HG03095 (cell line): ENCODE results near the gene OXGR1.
"Not testable (repeated sequence)": the region's sequence is repeated elsewhere in the genome, so short reads cannot be mapped to it uniquely, and the experiment has no call there.

Experiments used
- ATAC-seq: cut with Tn5 transposase; IDR thresholded peaks from one replicate; pipeline ENCODE4 v1.9.1; 2021; ENCODE audit warnings: moderate library complexity; ENCODE audit not compliant: unreplicated experiment

The OXGR1 gene

DNA sequence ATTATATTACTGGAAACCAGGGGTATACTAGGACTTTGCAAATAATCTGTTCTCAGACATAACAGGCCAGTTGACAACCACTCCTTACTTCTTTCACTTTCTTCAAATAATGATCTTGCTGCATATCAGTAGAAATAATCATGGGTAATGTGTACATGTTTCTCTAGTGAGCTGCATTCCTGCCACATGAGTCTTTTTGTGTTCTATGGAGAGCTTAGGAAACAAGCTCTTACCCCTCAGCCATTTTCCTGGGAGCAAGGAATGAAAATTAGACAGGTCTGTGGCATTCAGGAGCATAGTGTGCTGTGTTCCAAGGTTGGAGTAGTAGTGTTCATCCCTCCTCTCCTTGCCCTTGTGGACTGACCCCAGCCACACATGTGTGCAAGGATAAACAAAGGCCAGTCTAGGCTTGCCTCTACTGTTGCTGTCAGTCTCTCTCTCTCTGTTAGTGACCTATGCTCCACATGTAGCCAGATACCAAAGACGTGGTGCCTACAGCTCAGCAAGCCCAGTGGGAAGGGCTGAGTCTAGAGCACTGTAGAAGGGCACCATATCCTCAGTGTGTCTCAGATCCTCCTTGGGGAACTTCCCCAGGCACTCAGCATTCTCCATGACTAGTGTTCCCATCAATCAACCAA lies 11.5 kb upstream of the OXGR1 start:
- ATAC-seq = no peak

DNA sequence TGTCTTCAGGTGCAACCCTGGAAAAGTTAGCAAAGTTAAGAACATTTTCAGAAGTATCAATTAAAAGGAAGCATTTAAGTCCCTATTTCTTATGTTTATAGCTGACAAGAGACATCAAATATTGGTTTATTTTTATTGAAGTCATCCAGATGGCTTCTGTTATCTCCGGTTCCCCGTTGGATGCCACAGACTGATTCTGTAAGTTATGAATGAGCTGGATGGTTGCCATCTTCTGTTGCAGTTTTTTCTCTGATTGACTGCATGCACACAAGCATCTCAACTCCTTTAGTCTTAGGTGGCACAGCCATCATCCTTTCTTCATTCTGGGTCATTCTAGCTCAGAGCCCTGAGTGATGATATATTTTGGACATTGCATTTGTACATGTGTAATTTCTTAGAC lies 10.6 kb upstream of the OXGR1 start:
- ATAC-seq = no peak

DNA sequence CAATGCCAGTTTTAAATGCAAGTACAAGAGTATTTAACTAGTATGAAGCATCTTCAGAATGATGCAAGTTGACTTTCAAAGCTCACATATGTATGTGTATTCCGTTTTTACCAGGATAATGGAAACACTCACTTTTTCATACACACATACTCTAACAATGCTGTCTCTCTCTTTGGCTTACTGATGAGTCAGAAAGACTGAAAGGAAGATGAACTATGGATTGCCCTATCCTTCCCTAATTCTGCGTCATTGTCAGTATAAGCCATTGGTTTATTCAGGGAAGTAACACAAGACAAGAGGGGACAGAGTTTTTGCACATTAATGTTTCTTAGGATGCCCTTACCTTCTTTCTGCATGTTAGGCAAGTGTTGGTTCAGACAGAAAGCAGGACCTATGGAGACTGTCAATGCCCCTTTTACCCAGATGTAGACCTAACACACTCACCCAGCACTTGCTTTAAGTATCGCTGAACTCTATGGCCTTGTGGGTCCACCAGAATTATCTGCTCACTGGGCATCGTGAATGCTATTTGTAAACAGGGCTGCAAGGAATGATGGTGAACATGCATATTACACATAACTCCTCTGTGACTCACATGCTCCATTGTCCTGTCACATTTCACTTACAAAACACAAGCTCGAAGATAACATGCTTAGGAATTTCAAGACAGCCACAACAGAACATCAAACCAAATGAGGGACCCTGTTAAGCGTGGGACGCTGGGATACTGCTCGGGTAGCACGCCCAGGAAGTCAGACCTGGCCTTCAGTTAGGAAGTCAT lies 10.0 kb upstream of the OXGR1 start:
- ATAC-seq = no peak

DNA sequence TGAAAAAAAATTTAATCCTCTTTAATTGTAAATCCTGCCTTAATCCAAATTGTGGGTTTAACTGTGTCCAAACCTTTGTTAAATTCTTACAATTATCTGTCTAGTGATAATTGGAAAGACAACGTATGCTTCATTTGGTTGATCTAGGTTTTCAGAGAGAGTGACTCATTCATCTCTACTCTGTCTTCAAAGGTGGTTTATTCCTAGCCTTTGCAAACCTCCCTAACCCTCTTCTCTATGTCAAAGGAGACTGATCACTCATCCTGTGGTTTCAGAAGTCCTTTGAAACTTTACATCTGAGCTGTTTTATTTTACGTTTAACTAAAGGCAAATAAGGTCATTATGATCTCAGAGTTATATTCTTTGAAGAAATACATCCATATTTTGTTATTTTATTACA lies 8.8 kb upstream of the OXGR1 start:
- no peak for ATAC-seq

DNA sequence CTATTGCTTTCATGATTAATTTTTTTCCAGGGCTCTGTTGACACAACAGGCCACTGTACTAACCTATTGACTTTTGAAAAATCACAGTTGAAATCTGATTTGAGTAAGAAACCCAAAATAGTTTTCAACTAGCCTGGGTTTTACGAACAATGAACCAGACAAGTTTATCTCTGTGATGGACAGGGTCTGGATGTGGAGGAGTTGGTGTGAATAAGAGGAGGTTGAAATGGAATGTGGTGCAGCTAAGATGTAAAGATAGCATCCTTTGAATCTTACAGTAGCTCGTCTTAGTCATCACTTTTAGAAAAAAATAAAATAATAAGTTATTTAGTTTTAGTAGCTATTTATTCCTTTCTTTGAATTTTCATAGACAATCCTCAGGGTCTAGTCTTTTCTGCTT lies 8.3 kb upstream of the OXGR1 start:
- no peak for ATAC-seq

DNA sequence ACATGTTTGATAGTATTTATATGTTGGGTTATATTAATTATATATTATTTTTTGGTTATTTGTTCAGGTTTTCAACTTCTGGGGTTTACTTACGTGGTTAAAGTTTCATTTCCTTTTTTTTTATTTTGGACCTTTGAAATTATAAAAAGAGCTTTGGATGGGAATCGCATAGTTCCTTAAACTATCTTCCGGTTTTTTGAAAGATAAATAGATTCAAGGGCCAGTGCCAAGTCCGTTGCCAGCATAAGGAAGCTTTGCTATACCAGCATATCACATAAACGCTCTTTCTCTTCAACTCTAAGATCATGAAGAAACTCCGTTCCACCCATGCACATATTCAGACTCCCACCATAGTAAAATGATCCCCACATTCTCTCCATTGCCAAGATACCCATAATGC lies 7.4 kb upstream of the OXGR1 start:
- ATAC-seq = no peak

DNA sequence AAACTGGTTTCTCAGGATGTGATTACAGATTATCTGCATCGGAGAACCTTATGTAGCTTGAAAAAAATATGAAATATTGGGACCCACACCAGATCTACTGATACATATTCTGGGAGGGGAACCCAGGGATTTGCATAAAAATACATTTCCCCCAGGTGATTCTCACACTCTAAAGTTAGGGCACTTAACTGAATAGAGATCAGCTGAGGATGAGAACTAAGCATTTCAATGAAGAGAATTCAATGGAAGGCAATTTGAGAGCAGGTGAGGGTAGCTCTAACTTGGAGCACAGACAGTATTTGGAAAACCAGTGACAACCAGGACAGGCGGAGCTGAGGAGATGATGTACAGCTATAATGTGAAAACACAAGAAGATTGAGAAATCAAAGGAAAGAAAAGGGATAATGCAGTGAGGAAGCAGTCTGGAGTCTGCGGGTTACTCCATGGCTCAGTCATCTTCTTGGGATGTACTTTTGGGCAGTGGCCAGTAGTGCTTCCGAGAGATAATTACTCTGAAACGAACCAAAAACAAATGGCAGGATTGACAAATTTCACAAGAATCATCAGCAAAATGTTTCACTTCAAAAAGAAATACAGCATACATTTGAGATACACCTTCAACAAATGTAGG lies 6.1 kb upstream of the OXGR1 start:
- no peak for ATAC-seq

DNA sequence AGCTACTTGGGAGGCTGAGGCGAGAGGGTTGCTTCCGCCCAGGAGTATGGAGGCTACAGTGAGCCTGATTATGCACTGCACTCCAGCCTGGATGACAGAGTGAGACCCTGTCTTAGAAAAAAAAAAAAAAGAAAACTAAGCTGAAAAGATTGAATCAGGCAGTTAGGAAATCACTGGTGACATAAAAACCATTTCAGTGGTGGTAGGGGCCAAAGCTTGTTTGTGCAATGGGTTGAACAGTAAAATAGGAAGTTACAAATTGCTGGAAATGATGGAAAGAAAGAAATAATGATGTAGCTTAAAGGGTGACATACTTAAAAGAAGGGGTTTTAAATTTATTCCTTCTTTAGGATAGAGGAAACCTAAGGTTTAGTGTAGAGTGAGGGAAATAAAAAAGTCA lies 4.8 kb upstream of the OXGR1 start:
- no peak for ATAC-seq

DNA sequence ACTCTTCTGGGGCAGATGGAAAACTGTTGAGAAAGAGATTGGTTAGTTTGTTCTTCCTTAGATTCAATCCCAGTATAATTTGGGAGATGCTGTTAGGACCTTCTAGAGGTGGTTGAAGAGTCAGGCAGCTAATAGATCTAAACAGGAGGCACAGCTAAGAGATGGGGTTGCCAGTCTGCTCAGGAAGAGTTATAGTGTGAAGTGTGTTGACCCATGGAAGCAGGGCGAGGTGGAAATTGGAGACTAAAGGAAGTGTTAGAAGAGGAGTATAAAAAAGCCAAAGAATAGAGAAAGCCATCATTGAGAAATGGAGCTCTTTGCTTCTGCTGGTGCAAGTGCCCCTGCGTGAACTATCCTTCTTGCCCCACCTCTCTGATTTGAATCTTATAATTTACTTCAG lies 3.8 kb upstream of the OXGR1 start:
- ATAC-seq = no peak

DNA sequence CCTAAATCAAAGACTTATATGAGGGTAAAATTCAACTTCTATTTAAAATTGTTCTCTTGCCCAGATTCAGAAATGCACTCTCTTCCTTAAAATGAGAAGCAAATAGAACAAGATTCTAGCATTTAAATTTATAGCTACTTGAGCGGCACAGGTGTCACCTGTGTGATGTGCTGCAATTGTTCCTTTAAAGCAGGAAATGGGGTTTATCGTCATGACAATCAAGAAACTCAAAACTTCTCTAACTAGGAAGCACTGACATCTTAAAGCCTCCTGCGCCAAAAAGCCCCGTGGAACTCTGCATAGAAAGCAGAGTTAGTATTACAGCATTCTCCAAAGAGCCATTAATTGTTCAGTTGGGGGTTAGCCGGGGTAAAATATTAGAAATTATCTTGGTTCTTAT lies 2.6 kb upstream of the OXGR1 start:
- ATAC-seq = no peak

DNA sequence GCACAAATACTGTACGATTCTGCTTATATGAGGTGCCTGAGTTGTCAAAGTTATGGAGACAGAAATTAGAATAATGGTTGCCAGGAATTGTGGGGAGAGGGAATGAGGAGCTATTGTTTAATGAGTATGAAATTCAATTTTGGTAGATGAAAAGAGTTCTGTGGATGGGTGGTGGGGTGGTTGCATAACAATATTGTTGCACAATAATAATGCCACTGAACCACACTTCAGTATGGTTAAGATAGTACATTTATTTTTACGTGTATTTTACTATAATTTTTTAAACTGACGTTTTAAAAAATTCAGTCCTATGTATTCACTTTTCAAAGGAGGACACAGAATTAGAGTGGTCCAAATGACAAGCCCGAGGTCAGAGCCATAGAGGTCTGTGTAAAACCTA lies 1.8 kb upstream of the OXGR1 start:
- no peak for ATAC-seq

DNA sequence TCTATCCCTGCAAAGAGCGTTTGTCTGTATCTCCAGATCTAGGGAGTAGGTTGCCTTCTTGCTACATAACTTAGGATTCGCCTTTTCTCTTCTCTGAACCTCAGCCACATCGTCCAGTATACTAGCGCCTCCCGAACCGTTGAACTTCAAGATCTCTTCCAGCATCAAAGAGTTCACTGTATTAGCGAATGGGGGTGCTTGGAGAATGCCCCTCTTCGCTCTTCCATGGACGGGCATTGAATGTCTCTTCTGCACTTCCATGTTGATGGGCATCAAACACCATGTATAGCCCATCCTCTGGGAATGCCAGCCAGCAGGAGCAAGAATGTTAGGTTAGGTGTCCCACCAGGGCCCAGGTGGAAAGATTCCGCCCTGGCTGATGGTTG lies 575 bp upstream of the OXGR1 start:
- no peak for ATAC-seq

DNA sequence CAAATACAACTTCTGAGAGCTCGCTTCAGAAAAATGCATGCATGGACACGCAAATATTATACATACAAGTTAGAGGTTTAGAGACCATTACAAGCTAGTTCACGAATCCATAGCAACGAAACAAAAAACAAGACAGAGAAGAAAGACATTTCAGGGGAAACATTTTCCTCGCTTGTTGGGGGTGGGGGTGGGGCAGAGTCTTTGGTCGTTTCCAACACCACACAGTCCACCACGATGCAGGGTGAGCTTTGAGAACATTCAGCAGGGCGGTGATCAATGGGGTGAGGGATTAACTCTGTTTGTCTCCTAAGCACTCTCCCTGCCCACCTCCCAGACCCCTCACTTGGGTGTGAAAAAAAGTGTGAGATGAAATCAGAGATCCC lies 651 bp downstream of the OXGR1 start:
- ATAC-seq = no peak

DNA sequence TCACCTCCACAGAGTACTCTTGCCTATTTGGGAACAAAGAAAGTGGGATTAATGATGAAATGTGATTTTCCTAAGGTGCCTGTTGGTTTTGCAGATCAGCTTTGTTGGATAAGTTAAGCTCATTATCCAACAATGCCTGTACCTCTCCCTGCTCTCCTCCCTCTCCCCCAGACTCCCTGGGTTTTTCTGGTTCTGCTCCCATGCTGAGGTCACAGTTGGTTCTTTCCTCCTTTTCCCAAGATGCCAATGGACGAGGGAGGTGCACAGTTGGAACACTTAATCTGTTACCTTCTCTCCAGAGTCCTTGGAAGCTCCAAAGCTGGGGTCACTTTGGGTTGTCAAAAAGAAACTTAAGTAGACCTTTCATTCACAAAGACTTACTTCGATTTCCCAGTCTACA lies 1.6 kb downstream of the OXGR1 start:
- no peak for ATAC-seq

DNA sequence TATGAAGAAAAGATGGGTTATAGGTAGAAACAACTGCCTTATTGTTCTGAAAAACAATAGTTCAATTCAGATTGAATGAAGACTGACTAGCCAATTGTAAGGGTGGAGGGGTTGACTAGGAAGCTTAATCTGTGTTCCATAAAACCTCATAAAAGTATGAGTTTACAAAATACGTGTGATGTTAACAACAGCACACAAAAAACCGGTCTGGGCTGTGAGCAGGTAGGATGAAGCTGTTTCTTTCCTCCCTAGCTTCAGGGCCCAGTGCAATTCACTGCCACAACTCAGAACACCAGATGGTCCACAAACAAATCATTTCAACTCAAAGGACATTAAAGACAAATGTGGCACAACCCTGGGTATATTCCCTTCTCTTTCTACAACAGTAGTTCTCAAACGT lies 3.2 kb downstream of the OXGR1 start:
- no peak for ATAC-seq

DNA sequence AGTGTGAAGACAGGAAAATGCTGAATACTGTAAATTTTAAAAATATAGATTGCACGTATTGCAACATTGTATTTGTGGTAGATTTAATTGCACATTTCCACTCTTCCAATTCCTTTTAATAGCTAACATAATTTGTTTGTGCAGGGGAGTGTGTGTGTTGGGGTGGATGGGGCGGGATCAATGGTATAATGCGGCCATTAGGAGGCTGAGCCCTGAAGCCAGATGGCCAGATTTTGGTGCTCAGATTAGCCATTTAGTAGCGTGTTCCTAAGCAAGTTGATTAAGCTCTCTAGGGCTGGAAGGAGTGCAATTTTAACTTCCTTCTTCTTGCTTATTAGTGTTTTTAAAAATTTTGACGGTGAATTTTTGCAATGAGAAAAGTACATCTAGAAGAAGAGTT lies 5.8 kb downstream of the OXGR1 start:
- ATAC-seq = no peak

DNA sequence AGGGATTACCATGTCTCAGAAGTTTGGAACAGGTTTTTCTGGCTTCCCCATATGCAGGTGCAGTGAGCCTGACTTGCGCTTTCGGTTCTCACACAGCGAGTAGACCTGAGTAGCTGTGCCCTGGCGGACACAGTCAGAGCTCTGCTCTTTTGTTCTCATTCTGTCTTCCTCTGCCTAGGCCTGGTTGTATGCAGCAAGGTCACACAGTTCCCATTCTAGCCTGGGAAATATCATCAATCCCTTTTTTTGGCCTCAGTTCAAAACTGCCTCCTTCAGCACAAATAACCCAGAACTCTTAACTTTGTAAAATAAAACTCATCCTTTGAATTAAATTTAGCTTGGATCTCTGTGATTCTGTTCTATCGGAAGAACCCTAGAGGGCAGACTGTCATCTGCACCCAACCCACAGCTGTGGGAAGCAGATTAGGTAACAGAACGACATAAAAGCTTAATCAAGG lies 10.2 kb downstream of the OXGR1 start:
- ATAC-seq = peak; percentile 100

DNA sequence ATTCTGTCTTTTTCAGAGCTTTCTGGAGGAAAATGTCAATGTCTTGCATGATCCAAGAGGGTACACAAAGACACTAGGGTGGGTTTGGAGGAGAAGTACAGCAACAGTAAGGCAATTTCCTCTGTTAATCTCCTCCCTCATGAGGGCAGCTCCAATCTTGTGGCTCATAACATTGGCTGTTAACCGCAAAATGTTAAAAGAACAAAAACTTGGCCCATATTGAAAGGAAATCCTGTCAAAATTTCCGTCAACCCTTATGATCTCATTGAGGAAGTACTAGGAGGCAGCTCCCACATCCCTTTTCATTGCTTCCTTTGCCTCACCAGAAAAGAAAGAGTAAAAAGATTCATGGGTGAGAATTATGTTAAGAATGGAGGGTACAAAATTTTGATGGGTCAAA lies 11.6 kb downstream of the OXGR1 start:
- no peak for ATAC-seq

DNA sequence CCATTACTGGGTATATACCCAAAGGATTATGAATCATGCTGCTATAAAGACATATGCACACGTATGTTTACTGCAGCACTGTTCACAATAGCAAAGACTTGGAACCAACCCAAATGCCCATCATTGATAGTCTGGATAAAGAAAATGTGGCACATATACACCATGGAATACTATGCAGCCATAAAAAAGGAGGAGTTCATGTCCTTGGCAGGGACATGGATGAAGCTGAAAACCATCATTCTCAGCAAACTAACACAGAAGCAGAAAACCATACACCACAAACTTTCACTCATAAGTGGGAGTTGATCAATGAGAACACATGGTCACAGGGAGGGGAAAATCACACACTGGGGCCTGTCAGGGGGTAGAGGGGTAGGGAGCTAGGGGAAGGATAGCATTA lies 14.4 kb downstream of the OXGR1 start:
- ATAC-seq = not testable (repeated sequence)

DNA sequence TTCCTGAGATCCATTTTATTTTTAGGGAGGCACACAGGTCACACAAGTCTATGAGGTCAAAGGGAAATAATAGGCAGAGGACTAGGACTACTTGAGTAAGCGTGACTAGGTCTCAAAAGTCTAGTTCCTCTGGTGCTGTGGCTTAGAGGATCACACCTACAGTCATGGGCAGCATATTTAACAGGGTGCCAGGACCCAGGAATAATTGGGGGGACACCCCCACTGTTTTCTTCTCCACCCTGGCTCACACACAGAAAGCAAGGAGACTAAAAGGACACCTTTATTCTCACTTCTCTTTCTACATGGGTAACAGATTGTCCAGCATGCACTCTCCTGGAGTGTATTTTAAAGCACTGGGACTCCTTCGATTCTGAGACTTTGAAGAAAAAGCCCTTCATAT lies 26.2 kb downstream of the OXGR1 start:
- ATAC-seq = no peak

DNA sequence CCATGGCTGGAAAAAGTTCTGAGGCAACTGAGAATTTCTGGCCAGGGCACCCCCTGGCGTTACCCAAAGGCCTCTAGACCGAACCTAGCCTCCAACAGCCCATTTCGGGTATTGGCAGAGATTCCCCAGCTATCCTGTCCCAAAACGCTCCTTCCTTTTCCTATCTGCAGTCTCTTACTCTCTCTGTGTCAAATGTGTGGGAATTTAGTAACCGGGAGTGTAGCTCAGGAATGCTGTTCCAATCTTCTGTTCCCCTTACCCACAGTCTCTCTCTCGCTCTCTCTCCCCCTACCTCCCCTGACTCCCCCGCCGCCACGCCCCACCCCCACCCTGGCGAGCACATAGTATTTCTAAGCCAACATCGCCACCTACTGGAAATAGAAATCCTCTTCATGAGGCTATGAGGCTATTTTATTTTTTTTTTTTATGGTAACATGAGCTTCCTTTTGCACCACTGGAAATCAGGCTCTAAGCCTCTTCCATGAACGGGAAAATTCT lies 27.0 kb downstream of the OXGR1 start:
- ATAC-seq = no peak

DNA sequence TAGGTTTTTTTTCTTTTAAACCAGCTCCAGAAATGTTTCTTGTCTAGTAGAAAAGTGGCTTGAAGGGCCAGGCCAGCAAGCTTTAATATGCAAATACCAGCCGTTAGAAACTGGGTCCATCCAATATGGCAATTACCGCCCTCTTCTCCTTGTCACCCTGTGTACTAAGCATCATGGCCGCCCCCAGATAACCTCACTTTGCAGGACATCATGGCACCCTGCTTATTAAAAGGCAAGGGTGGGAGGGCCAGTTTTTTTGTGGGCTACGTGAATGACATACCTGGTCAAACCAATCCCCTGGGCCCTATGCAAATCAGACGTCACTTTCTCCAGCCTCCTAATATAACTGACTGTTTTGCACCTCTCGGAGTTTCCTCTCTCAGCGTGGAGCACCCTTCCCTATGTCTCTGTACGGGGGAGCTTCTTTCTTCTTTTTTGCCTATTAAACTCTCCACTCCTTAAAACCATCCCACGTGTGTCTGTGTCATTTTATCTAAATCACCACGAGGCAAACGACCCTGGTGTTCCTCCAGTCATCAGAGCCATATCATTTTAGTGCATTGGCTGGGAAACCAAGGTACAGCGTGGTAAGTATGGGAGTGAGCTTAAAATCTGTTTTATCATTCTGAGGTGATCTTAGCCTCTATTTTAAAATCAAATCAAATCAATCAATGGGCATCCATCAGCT lies 27.7 kb downstream of the OXGR1 start:
- ATAC-seq = no peak
